ENCODE measurements around the gene TRIM2.

TRIM2 gene

GRCh38 chr4:153333874-153334273 is 129.6 kb downstream of the TRIM2 start:
- H3K9me2 ChIP-seq (replicated peaks; ENCODE audit: insufficient read depth, low read length) = no peaks in the 10 kb centered on the region
- no peak overlapping the region for H3K9ac ChIP-seq (ENCODE audit: low read length)
- no peak for DNase-seq
- no peaks in the 10 kb centered on the region for H3K36me3 ChIP-seq (replicated peaks; ENCODE audit: insufficient read depth, low read length)
- no peaks in the 10 kb centered on the region for H3K9me3 ChIP-seq (replicated peaks; ENCODE audit: insufficient read depth, low read length)
- no peak for TF ChIP-seq EZH2 (optimal IDR thresholded peaks at IDR 0.05; ENCODE audit: low read depth, low read length)
- TF ChIP-seq CTCF (IDR thresholded peaks at IDR 0.05; ENCODE audit: low read length) = no peak
- TF ChIP-seq EZH2phosphoT487 (IDR thresholded peaks at IDR 0.05; ENCODE audit: low read length) = no peak
- H3K4me1 ChIP-seq (ENCODE audit: low read length) = no peaks in the 10 kb centered on the region
- H4K20me1 ChIP-seq (ENCODE audit: insufficient read depth, low read length) = no peaks in the 10 kb centered on the region
- no peak overlapping the region for H2AFZ ChIP-seq (ENCODE audit: low read length)
- no peak overlapping the region for H3K27ac ChIP-seq (ENCODE audit: low read length)
- no peaks in the 10 kb centered on the region for H3K27me3 ChIP-seq (replicated peaks; ENCODE audit: insufficient read depth, low read length)
- no peaks in the 10 kb centered on the region for H3F3A ChIP-seq (ENCODE audit: insufficient read depth, low read length)
- no peak overlapping the region for H3K4me2 ChIP-seq (ENCODE audit: low read depth, low read length)
- no peaks in the 10 kb centered on the region for H3K79me2 ChIP-seq (ENCODE audit: low read length)
- no peak overlapping the region for H3K4me3 ChIP-seq (ENCODE audit: low read length)

GRCh38 chr4:153335665-153336064 is 131.4 kb downstream of the TRIM2 start:
- no peaks in the 10 kb centered on the region for H4K20me1 ChIP-seq (ENCODE audit: insufficient read depth, low read length)
- no peaks in the 10 kb centered on the region for H3K79me2 ChIP-seq (ENCODE audit: low read length)
- H3K9me3 ChIP-seq (replicated peaks; ENCODE audit: insufficient read depth, low read length) = no peaks in the 10 kb centered on the region
- no peak overlapping the region for H3K27ac ChIP-seq (ENCODE audit: low read length)
- H3K4me3 ChIP-seq (ENCODE audit: low read length) = no peak overlapping the region
- TF ChIP-seq CTCF (IDR thresholded peaks at IDR 0.05; ENCODE audit: low read length) (no peak), EZH2phosphoT487 (IDR thresholded peaks at IDR 0.05; ENCODE audit: low read length) (no peak), EZH2 (optimal IDR thresholded peaks at IDR 0.05; ENCODE audit: low read depth, low read length) (no peak)
- H3K36me3 ChIP-seq (replicated peaks; ENCODE audit: insufficient read depth, low read length) = no peaks in the 10 kb centered on the region
- DNase-seq = no peak
- H3K4me1 ChIP-seq (ENCODE audit: low read length) = no peaks in the 10 kb centered on the region
- no peak overlapping the region for H3K4me2 ChIP-seq (ENCODE audit: low read depth, low read length)
- no peak overlapping the region for H2AFZ ChIP-seq (ENCODE audit: low read length)
- H3K9me2 ChIP-seq (replicated peaks; ENCODE audit: insufficient read depth, low read length) = no peaks in the 10 kb centered on the region
- H3K9ac ChIP-seq (ENCODE audit: low read length) = no peak overlapping the region
- no peaks in the 10 kb centered on the region for H3K27me3 ChIP-seq (replicated peaks; ENCODE audit: insufficient read depth, low read length)
- no peaks in the 10 kb centered on the region for H3F3A ChIP-seq (ENCODE audit: insufficient read depth, low read length)

- H3K9me2 ChIP-seq (replicated peaks; ENCODE audit: insufficient read depth, low read length) = no peaks in the 10 kb centered on the region
- no peak overlapping the region for H3K27ac ChIP-seq (ENCODE audit: low read length)
- no peaks in the 10 kb centered on the region for H4K20me1 ChIP-seq (ENCODE audit: insufficient read depth, low read length)
- H3F3A ChIP-seq (ENCODE audit: insufficient read depth, low read length) = no peaks in the 10 kb centered on the region
- H3K9ac ChIP-seq (ENCODE audit: low read length) = no peak overlapping the region
- H3K79me2 ChIP-seq (ENCODE audit: low read length) = no peaks in the 10 kb centered on the region
- H3K4me2 ChIP-seq (ENCODE audit: low read depth, low read length) = no peak overlapping the region
- DNase-seq = no peak
- H3K4me3 ChIP-seq (ENCODE audit: low read length) = no peak overlapping the region
- H3K4me1 ChIP-seq (ENCODE audit: low read length) = peaks cover 13% of the 10 kb centered on the region
- no peaks in the 10 kb centered on the region for H3K36me3 ChIP-seq (replicated peaks; ENCODE audit: insufficient read depth, low read length)
- TF ChIP-seq CTCF (IDR thresholded peaks at IDR 0.05; ENCODE audit: low read length) (no peak), EZH2 (optimal IDR thresholded peaks at IDR 0.05; ENCODE audit: low read depth, low read length) (no peak), EZH2phosphoT487 (IDR thresholded peaks at IDR 0.05; ENCODE audit: low read length) (no peak)
- no peak overlapping the region for H2AFZ ChIP-seq (ENCODE audit: low read length)
- no peaks in the 10 kb centered on the region for H3K9me3 ChIP-seq (replicated peaks; ENCODE audit: insufficient read depth, low read length)
- no peaks in the 10 kb centered on the region for H3K27me3 ChIP-seq (replicated peaks; ENCODE audit: insufficient read depth, low read length)
Measured at GRCh38 chr4:153337686-153338085, 133.4 kb downstream of the TRIM2 start.
